ENCODE measurements around the gene NEDD4.

NEDD4 gene

GRCh38 chr15:55915876-55916567 lies 77.4 kb downstream of the NEDD4 start:
- no peak for TF ChIP-seq CTCF (IDR thresholded peaks at IDR 0.05; ENCODE audit: low read depth, low read length)
- Histone ChIP-seq H3K9me3 (ENCODE audit: severe bottlenecking) (no peaks in the 10 kb centered on the region), H3K27me3 (ENCODE audit: insufficient read depth, low read depth, severe bottlenecking) (no peaks in the 10 kb centered on the region), H3K27ac (no peak overlapping the region), H3K36me3 (no peaks in the 10 kb centered on the region), H3K4me3 (ENCODE audit: low read depth, low read length) (no peak overlapping the region)
- no peak for DNase-seq

- Histone ChIP-seq H3K36me3 (no peaks in the 10 kb centered on the region), H3K4me3 (ENCODE audit: low read depth, low read length) (no peak overlapping the region), H3K27ac (no peak overlapping the region), H3K27me3 (ENCODE audit: insufficient read depth, low read depth, severe bottlenecking) (no peaks in the 10 kb centered on the region), H3K9me3 (ENCODE audit: severe bottlenecking) (no peaks in the 10 kb centered on the region)
- no peak for TF ChIP-seq CTCF (IDR thresholded peaks at IDR 0.05; ENCODE audit: low read depth, low read length)
- DNase-seq, result no peak
Measured at GRCh38 chr15:55915221-55915620, 78.2 kb downstream of the NEDD4 start.

DNA sequence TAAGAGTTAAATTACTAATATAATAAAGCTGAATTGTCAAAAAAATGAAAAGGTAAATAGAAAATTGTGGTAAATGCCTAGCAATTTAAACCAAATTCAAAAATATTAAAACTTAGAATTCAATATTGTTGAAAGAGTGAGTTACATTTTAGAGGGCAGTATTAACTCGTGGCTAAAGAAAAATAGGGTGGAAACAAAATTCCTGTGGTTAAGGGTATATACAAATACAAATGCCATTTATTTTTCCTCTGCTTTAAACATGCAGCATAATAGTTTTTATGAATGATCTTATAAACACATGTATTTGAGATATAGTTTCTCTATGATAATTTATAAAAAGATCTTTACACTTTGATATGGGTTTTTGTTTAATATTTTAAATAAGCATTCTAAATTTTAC lies 79.0 kb downstream of the NEDD4 start:
- no peak for DNase-seq
- no peak for TF ChIP-seq CTCF (IDR thresholded peaks at IDR 0.05; ENCODE audit: low read depth, low read length)
- Histone ChIP-seq H3K27ac (no peak overlapping the region), H3K36me3 (no peaks in the 10 kb centered on the region), H3K4me3 (ENCODE audit: low read depth, low read length) (no peak overlapping the region), H3K27me3 (ENCODE audit: insufficient read depth, low read depth, severe bottlenecking) (no peaks in the 10 kb centered on the region), H3K9me3 (ENCODE audit: severe bottlenecking) (no peaks in the 10 kb centered on the region)

- no peak for DNase-seq
- Histone ChIP-seq H3K27me3 (ENCODE audit: insufficient read depth, low read depth, severe bottlenecking) (no peaks in the 10 kb centered on the region), H3K9me3 (ENCODE audit: severe bottlenecking) (no peaks in the 10 kb centered on the region), H3K4me3 (ENCODE audit: low read depth, low read length) (no peak overlapping the region), H3K27ac (no peak overlapping the region), H3K36me3 (no peaks in the 10 kb centered on the region)
- no peak for TF ChIP-seq CTCF (IDR thresholded peaks at IDR 0.05; ENCODE audit: low read depth, low read length)
Measured at GRCh38 chr15:55912982-55913381, 80.4 kb downstream of the NEDD4 start.

DNA sequence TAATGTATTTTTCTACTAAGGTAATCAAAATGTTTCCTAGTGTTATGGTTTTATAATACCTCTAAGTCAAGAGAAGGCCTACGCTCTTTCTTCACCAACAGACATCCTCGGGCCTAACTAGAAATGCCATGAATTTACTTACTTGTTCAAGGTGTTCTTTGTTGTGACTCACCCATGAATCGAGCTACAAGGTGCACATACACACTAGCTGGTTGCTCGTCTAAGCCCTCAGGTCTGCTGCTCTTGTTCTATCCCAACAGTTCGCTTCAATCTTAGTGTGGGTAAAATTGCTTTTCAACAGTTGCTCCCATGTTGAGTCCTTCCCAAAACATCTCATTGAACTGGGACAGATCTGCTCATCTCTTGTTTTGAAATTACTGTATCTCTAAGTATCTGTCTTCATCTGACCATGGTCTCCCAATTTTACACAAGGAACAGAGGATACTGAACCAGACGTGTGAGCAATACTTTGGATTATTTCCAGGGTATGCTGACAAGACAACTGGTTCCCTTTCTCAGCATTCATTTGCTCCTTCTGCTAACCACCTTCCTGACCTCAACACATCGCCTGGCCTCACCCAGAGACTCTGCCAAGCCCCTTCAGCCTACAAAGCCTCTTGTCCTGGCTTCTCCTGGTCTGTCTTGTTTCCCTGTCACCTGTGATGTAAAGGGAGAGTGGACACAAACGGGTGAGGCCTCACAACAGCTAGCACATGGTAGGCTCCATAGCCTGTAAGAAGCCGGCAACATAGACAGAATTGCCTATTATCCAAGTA lies 84.2 kb downstream of the NEDD4 start:
- Histone ChIP-seq H3K9me3 (ENCODE audit: severe bottlenecking) (no peaks in the 10 kb centered on the region), H3K4me3 (ENCODE audit: low read depth, low read length) (no peak overlapping the region), H3K27ac (no peak overlapping the region), H3K36me3 (no peaks in the 10 kb centered on the region), H3K27me3 (ENCODE audit: insufficient read depth, low read depth, severe bottlenecking) (no peaks in the 10 kb centered on the region)
- no peak for DNase-seq
- TF ChIP-seq CTCF (IDR thresholded peaks at IDR 0.05; ENCODE audit: low read depth, low read length), result no peak

All from WERI-Rb-1 (cell line).